HG02884 (cell line): ENCODE data around the gene WDPCP.
A peak's percentile ranks its signal among the peaks of the same experiment; 100 is the strongest.
"Not testable (repeated sequence)": the region's sequence is repeated elsewhere in the genome, so short reads cannot be mapped to it uniquely, and the experiment has no call there.

ENCODE experiments used
- ATAC-seq: cut with Tn5 transposase; IDR thresholded peaks from one replicate; pipeline ENCODE4 v1.9.1; 2021; ENCODE audit warnings: mild to moderate bottlenecking, moderate library complexity; ENCODE audit not compliant: unreplicated experiment

Gene WDPCP

DNA sequence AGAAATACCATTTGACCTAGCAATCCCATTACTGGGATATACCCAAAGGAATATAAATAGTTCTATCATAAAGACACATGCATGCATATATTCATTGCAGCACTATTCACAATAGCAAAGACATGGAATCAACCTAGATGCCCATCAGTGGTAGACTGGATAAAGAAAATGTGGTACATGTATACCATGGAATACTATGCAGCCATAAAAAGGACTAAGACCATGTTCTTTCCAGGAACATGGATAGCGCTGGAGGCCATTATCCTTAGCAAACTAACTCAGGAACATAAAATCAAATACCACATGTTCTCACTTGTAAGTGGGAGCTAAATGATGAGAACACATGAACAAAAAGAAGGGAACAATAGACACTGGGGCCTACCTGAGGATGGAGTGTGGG, 119.0 kb downstream of the WDPCP start:
- not testable (repeated sequence) for ATAC-seq

DNA sequence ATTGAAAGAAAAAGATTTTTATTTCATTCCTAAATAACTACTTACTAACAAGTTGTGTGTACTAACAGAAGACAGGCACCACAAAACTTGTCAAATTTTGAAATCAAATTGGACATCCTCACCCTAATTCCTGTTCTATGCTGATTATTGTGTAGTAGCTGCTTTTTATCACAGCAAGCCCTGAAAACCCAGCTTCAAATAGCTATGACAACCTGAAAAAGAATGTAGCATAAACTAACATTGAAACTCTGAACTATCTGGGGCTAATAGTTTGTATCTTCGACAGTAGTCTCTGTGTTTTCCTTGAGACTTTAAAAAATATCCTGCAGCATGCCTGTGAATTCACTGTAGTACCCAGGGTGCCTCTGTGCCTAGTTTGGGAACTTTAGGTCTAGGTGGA, 122.6 kb downstream of the WDPCP start:
- no peak for ATAC-seq

DNA sequence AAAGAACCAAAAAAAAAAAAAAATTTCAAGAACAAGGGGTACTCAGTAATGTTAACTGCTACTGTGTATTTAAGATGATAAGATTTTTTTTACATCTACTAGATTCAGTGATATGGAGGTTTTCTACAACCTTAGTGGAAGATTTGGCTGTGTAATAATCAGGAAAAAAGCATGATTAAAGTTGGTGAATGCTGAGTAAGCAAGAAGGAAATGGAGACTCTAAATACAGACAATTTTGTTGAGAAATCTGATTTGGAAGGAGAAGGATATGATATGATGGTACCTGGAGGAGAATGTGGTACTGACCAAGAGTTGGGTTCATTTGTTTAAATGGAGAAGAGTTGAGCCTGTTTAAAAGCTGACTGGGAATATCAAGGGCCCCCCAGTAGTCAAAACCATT, 125.1 kb downstream of the WDPCP start:
- no peak for ATAC-seq

DNA sequence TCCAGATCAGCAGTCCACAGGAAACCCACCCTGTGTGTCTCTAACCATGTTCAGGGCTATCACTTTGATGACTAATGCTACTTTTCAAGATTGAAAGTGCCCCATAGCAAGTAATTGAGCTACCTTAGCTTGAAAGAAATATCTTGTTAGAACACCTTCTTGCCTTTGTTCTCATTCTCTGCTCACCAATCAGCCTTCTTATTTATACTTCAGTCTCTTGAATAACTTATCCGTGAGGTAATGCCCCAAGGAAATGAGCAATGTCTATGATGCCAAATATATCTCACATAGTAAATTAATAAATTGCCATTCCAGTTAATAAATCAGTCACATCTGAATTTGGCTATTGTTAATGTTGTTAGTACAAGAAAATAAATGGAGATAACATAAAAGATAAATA, 141.6 kb downstream of the WDPCP start:
- ATAC-seq = no peak

DNA sequence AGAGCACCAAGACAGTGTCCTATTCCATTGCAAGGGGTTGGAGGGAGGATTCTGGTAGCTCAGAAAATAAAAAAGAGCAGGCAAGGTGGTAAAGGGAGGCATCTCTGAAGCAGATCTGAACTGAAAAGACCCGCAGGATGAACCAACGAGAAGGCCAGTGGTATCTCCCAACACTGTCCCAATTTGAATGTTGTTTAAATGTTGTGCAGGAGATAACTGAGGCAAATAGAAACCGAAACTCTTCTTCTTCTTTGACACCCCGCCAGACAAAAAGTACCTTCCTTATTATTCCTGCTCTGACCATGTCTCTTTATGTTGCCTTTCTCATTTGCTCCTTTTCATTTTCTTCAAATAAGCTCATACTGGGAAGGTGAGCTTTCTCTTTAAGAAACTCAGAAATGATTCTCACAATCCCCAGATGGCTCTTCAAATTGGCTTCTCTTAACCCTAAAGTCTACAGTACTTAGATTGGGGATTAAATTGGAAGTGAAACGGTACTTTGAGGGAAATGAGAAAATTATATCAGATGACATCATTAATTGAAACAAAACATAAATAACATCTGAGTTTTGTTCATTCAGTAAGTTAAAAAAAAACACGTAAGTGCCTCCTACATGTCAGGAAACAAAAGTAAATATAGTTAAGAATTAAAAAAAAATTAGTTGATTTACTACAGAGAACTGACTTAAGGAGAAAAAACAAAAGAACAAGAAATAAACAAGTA, 143.6 kb downstream of the WDPCP start:
- ATAC-seq = no peak

DNA sequence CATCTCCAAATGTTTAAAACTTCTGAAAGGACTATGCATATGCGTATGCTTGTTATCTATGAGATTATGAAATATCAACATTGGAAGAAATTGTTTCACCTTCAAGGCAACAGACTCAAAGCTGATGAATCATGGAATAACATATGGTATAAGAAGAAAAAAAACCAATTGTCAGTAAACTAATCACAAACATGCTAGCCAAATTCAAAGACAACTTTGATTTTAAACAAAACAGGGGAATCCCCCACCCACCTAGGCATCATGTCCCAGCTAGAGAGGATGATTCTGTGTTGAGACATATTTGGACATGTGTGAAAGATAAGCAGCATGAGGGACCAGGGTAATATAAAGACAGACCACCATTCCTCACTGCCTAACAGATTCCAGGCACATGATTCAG, 147.7 kb downstream of the WDPCP start:
- ATAC-seq = no peak

DNA sequence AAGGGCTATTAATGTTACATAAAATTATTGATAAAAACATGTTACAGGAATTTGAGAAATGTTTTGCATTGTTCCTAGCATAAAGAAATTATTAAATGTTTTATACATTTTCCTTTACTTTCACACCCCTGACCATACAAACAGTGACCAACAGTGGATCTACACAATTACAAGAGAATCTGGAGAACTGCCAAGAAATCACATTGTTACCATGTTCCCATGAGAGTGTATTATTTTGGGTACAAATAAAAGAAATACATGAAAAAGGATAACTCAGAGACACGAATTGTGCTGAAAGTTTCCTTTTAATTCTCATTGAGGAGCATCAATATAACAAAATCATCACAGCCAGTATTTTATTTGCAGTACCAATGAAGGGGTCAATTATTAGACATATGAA, 150.1 kb downstream of the WDPCP start:
- ATAC-seq = no peak

DNA sequence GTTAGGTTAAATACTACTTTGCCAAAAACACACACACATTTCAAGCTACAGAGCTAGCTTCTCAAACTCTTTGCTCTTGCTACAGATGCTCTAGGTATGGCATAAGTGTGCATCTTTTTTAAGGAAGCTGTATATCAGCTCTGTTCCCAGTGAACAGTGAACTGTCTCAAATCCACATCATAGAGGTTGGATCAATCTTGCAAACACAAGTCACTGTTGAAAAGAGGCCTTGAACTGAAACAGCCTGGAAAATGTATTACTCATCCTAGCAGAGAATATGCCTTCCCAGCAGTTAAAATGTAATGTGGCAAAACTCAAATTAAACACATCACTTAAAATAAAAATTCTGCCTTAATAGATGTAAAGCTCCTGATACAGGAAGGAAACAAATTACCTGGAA, 151.8 kb downstream of the WDPCP start:
- ATAC-seq = no peak

DNA sequence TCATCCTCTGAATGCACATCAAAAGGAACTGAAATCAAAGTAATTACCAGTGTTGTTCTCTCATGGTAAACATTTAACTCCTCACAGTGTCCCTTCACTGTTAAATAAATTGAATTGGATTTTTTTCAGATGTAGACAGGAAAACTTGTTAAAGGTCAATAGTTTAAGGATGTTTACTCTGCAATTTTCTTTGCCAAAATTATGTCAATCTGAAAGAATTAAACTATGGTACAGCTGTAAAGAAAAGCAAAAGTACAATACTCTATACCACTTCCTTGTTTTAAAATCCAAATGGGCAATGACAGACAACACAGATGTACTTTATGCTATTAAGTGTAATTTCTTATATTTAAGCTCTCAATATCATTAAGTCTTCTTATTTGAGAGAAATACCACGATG, 153.2 kb downstream of the WDPCP start:
- no peak for ATAC-seq

DNA sequence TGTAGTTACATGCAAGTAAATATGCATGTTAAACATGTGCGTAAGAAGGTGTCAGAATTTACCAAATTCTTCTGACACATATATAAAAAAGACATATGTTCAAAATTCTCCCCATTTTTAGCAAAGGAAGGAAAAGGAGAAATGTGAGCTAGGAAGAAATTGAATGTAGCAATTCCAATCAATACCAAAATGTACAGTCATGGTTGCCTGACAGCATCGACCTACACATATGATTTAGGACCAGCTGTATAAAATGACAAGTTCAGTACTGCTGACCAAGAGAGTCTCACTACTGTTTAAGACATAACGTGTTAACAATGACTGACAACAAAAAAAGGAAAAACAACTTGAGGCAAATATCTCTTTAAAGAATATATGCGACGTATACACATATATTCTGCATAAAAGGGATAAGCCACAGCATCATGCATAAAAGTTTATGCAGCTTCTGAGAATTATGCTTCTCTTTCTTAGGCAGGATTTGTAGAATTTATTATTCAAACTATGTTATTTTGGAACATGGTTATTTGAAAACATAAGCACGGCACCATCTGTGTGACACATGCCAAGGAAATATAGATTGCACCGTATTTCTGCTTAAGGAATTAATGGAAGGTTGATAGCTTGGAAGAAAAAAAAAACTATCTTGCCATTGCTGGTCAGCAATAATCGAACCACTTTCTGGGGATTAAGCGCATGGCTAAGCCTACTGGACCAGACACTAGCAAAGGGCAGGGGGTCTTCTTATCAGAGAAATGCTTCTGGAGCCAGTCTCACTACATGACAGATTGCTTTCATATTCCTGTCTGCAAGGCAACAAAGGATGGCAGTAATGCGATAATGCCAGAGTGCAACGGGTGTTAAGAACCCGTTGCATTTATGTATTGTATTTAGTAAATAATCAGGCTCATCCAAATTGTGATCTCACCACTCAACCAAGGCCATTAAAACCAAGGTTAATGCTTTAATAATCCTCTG, 154.0 kb downstream of the WDPCP start:
- no peak for ATAC-seq

DNA sequence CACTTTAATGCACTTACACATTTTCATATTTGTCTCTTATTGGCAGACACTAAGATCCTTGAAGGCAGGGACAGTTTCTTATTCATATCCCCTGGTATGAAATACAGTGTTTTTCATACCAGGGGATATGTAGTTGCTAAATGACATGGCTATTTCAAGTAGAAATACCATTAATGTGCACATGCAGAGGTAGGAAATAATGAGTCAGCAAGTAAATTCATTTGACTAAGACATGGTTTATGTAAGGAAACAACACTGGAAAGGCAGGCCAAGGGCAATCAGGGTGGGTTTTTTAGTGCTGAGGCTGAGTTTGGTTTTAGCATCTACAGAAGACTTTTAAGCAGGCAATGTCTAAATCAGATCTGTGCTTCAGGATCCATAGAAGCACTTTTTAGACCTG, 155.9 kb downstream of the WDPCP start:
- no peak for ATAC-seq

DNA sequence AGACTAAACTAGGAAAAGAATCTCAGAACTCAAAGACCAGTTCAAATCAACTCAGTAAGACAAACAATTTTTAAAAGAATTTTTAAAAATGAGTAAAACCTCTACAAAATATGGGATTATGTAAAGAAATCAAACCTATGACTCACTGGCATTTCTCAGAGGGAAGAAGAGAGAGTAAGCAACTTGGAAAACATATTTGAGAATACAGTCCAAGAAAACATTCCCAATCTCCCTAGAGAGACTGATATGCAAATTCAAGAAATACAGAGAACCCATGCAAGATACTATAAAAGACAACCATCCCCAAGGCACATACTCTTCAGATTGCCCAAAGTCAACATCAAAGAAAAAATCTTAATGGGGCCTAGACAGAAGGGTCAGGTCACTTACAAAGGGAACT, 162.7 kb downstream of the WDPCP start:
- no peak for ATAC-seq

DNA sequence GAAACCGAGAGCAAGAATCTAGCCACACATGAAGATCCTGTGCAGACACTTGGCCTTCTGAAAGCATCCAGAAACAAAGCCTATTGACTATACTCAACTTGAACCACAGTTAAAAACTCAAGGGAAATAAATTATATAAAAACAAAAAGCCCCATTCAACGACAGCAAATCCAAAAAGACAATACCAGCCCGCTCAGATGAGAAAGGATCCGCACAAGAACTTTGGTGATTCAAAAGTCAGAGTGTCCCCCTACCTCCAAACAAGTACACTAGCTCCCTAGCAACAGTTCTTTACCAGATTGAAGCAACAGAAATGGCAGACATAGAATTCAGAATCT, 163.2 kb downstream of the WDPCP start:
- ATAC-seq = no peak

DNA sequence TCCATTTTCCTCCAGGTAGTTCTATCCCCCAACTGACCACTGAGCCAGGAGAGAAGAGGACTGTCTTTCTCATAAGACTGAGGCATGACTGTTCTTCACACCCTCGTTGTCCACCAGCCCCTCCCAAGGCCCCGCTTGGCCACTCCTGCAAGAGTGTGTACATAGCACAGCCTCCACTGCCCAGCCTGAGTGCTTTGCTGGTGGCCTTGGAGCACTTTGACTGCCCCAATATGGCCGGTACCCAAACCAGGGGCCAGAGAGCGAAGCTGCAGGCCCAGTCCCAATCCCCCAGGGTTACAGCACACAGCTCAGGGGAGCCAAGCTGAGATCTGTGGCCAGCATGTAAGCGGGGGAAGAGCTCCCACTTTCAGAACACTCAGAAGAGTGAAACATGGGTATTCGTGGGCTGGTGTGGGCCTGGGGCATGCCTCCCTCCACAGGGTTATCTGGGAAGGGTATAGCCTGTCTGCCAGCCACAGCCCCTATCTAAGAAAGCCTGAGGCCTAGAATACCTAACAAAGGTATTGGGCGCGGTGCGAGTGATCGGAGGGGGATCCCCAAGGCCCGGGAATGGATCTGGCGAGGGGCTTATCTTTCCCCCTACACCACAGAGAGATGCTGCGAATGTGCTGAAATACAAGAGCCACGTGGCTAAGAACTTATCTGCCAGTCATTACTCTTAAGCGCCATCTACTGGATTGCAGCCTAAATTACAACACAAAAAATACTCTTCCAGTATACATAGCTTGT, 163.8 kb downstream of the WDPCP start:
- ATAC-seq = peak; percentile 91

DNA sequence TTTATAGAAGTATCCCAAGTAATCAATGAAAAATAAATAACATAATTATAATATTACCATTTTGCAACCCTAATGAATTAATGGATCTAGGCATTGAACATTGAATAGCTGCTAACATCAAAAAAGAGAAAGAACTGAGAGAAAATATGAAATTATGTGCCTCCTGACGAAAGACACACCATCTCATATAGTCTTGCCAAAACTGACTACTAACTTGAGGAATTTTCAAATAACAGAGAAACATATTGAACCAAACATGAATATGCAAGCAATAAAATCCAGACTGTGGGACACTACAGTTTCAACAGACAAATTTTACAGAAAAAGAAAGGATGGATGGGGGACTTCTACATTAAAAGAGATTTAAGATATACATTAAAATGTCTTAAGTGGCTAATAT, 165.7 kb downstream of the WDPCP start:
- ATAC-seq = no peak

DNA sequence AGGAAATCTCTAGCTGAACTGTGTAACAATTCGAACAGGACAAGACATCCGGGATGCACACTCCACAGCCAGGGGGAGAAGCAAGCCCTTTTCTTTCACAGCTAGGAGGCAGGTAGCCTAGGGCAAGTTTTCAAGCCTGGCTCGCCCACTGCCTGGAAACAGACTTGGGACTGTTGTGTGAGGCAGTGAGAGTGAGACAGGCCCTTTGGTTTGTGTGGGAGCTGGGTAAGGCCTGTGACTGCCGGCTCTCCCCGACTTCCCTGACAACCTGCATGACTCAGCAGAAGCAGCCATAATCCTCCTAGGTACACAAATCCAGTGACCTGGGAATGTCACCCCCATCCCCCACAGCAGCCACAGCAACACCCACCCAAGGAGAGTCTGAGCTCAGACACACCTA, 179.7 kb downstream of the WDPCP start:
- ATAC-seq = no peak

DNA sequence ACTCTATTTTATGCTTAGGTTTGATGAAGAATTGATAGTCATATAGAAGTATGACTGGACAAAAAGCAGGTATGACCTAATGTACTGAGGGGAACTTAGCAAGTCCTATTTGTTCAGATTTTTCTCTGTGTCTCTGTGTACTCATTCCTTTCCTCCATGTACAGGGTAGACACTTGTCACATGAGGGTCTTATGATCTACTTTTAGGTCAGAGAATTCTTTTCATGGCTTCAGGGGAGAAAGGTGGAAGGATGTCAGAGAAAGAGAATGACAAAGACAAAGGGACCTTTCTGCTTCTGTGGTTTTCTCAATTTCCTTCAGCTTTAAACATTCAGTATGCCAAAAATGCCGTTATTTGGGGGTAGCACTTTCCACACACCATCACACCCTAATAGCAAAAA, 181.6 kb downstream of the WDPCP start:
- no peak for ATAC-seq

DNA sequence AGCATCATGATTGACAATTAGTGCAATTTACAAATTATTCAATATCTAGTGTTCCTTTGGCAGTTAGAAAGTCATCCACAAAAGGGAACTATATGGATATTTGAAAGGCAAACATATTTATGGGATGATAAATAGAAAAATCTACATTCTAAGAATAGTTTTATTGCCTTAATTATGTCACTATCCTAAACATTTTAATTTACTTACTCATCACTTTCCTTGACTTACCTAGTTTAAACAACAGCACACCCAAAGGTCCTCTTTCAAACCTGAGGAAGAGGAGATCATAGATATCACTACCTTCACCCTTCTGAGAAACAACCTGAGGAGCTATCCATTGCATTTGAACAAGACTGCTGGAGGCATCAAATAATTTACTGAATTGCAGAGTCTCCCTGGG, 184.5 kb downstream of the WDPCP start:
- ATAC-seq = no peak

DNA sequence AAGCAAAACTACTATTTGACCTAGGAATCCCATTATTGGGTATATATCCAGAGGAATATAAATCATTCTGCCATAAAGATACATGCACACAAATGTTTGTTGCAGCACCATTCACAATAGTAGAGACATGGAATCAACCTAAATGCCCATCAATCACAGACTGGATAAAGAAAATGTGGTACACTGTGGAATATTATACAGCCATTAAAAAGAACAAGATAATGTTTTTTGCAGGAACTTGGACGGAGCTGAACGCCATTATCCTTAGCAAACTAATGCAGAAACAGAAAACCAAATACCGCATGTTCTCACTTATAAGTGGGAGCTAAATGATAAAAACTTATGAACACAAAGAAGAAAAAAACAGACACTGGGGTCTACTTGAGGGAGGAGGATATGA, 185.4 kb downstream of the WDPCP start:
- ATAC-seq = not testable (repeated sequence)

DNA sequence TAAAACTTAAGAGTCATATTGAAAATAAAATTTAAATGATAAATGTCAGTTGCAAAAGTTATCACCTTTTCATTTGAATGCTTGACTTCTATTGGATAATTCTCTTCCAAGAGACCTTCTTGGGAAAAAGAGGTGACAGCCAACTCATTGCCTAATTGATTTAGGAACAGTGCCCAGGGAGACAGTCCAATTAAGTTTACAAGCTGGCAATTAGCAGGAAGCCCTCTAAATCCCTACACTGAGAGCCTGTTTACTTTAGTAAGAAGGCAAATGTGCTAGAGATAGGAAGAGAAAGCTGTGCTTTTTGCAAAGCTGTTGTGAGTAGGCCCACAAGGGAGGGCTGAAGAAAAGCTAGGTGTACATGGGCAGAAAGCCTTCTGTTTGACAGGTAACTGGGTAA, 189.1 kb downstream of the WDPCP start:
- no peak for ATAC-seq

DNA sequence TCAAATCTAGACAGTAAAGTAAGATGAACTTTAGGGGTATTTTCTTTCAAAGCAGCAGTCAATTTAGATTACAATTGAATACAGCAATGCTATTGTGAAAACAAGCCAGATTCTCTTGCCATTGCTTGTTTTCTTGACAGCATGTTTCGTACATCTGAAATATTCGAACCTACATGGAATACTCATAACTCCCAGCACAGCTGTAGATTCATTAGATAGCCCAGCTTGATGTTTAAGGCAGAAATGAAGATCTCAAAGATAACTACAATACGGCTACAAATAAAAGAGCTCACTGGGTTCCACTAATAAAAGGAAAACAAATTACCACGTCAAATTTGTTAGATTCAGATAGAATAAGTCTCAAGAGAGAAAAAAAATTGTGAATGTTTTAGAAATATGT, 208.8 kb downstream of the WDPCP start:
- no peak for ATAC-seq

DNA sequence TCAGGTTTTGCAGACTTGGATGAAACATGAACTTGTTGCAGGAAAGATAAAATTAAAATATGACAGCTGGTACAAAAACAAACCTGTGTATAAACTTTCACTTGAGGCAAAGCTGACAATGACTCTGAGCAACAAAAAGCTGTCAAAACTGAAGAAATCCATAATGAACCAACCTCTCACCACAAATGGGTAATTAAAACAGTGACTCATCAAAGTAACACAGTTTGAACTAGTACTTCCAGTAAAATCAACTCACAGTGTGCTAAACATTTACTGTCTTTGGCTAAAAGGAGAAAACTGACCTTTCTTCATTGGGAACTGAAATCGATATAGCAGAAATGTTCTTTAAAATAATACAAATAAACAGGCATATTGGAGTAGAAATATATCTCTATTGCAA, 209.7 kb downstream of the WDPCP start:
- no peak for ATAC-seq
